Thoracic aorta (tissue), 2 donors: Measurements from ENCODE around the gene COBLL1. TPM values are rescaled to one million over a fixed set of nuclear protein-coding genes. Genes with fewer than 3 reads are reported as not detected.

Experiments
- ATAC-seq: fragments of 150-250 bp; one replicate; pipeline ENCODE4 v1.8.0; 2017; ENCODE audit warnings: low read depth; ENCODE audit not compliant: insufficient number of reproducible peaks, low FRiP score
- DNase-seq: peaks from one replicate; pipeline ENCODE4 v3.0.0-alpha.2; 2020; ENCODE audit warnings: low spot score
- H3K27ac ChIP-seq, 2 donors: fragments of 200-600 bp; sonication (generic); 1 replicate in 1 of 2; 2 replicates in 1 of 2; pipeline ENCODE4 v1.5.1; 2016; ENCODE audit warnings: mild to moderate bottlenecking in 2 of 2, moderate library complexity in 2 of 2
- H3K27me3 ChIP-seq: fragments of 200-600 bp; sonication (generic); replicated peaks from 2 replicates; pipeline ENCODE4 v1.6.0; 2016; ENCODE audit warnings: mild to moderate bottlenecking; ENCODE audit not compliant: insufficient read depth
- H3K36me3 ChIP-seq: fragments of 200-600 bp; sonication (generic); one replicate; pipeline ENCODE4 v1.5.1; 2016
- H3K4me1 ChIP-seq, 2 donors: fragments of 200-600 bp; sonication (generic); 1 replicate in 1 of 2; 2 replicates in 1 of 2; pipeline versions ENCODE4 v1.5.1 to v1.6.0; 2016; ENCODE audit warnings: low read depth in 2 of 2, mild to moderate bottlenecking in 1 of 2; ENCODE audit not compliant: control insufficient read depth in 1 of 2
- H3K4me3 ChIP-seq: fragments of 200-600 bp; sonication (generic); 2 replicates; pipeline ENCODE4 v1.5.1; 2016; ENCODE audit warnings: mild to moderate bottlenecking
- H3K9me3 ChIP-seq: fragments of 200-600 bp; sonication (generic); 2 replicates; pipeline ENCODE4 v1.5.1; 2016
- CTCF ChIP-seq: fragments of 200-600 bp; sonication (generic); IDR thresholded peaks from one replicate; pipeline ENCODE4 v1.5.1; 2019; ENCODE audit warnings: antibody characterized with exemption
- total RNA-seq, 2 donors: library from RNA; depleted of rRNA; stranded (reverse); fragments of >200 nt; gene quantifications; one replicate each; pipeline versions ENCODE4 v1.1.0 to v1.2.3, GENCODE V29; 2016

COBLL1 gene
- total RNA-seq, 2 donors from 2014 or later: 62.0 to 64.6 TPM

DNA sequence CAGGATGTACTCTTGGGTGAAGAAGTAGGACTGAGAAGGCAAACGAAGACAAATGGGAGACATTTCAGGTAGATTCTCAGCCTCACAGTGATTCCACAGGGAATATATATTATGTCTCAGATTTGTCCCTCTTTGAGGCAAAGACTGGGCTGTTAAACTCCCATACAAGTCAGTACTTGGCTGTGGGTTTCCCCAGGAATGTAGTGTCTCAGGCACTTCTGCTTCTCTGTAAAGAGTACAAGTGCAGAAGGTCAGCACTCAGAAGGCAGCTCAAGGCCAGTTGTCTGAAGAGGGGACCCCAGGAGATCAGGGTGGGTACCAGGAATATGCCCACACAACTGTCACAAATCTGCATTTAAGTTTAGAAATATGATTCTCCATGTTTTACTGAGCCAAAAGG is 39.9 kb upstream of the COBLL1 start:
- H3K27ac ChIP-seq: no peak overlapping the region

GRCh38 chr2:164879901-164880535 is 38.4 kb upstream of the COBLL1 start:
- Histone ChIP-seq H3K36me3 (no peaks in the 10 kb centered on the region), H3K9me3 (no peaks in the 10 kb centered on the region), H3K4me3 (no peak overlapping the region), H3K27ac (no peak overlapping the region), H3K4me1 (peaks cover 0 to 5% of the 10 kb centered on the region in 2 donors), H3K27me3 (no peaks in the 10 kb centered on the region)
- ATAC-seq: no peak
- no peak for DNase-seq
- no peak for TF ChIP-seq CTCF

More for the DNA sequence above, 39.9 kb upstream of the COBLL1 start:
- H3K36me3 ChIP-seq: no peaks in the 10 kb centered on the region
- no peak overlapping the region for H3K4me3 ChIP-seq
- no peaks in the 10 kb centered on the region for H3K9me3 ChIP-seq
- no peak for ATAC-seq
- TF ChIP-seq CTCF: no peak
- no peaks in the 10 kb centered on the region for H3K27me3 ChIP-seq
- DNase-seq: no peak
- H3K4me1 ChIP-seq: peaks cover 0 to 5% of the 10 kb centered on the region in 2 donors

GRCh38 chr2:164877927-164878326 is 36.3 kb upstream of the COBLL1 start:
- H3K4me3 ChIP-seq: no peak overlapping the region
- H3K9me3 ChIP-seq: no peaks in the 10 kb centered on the region
- H3K36me3 ChIP-seq: no peaks in the 10 kb centered on the region
- ATAC-seq (no peak), DNase-seq (no peak)
- no peaks in the 10 kb centered on the region for H3K27me3 ChIP-seq
- peaks cover 0 to 5% of the 10 kb centered on the region in 2 donors for H3K4me1 ChIP-seq
- TF ChIP-seq CTCF: no peak
- no peak overlapping the region for H3K27ac ChIP-seq

DNA sequence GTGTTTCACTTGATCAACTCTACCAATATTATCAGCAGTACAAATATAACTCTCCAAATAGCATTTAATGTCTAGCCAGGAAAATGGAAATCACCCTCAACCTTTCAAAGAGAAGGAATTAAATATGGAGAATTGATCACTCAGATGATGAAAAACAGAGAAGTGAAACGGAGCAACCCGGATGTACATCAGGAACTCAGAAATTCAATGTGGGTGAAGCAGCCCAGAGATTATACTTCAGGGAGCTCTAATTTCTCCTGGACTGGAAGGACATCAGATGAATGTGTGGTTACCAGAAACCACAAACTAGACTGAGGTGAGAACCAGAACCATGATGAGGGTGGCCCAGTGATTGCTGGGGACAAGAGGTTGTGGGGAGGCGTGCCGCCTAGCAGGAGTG is 35.5 kb upstream of the COBLL1 start:
- ATAC-seq (no peak), DNase-seq (no peak)
- no peak overlapping the region for H3K27ac ChIP-seq
- no peaks in the 10 kb centered on the region for H3K27me3 ChIP-seq
- no peaks in the 10 kb centered on the region for H3K36me3 ChIP-seq
- no peak overlapping the region for H3K4me3 ChIP-seq
- peaks cover 0 to 3% of the 10 kb centered on the region in 2 donors for H3K4me1 ChIP-seq
- no peak for TF ChIP-seq CTCF
- no peaks in the 10 kb centered on the region for H3K9me3 ChIP-seq

GRCh38 chr2:164875334-164876205 is 33.9 kb upstream of the COBLL1 start:
- ATAC-seq: no peak
- H3K4me1 ChIP-seq: no peaks in the 10 kb centered on the region
- no peak for DNase-seq
- H3K4me3 ChIP-seq: no peak overlapping the region
- no peaks in the 10 kb centered on the region for H3K27me3 ChIP-seq
- H3K36me3 ChIP-seq: no peaks in the 10 kb centered on the region
- H3K9me3 ChIP-seq: no peaks in the 10 kb centered on the region
- no peak for TF ChIP-seq CTCF
- H3K27ac ChIP-seq: no peak overlapping the region
